ENCODE results near the gene SAA2. TPM values are rescaled to one million over a fixed set of nuclear protein-coding genes. Genes with fewer than 3 reads are reported as not detected.

SAA2 gene
- total RNA-seq: not detected in 2 replicates

GRCh38 chr11:18248561-18248960, at the start of gene SAA2:
SAA2 (minus strand) TSS chr11:18248668; CDS start chr11:18248011, 657 bp downstream.

GRCh38 chr11:18265949-18266348, 17.5 kb upstream of the SAA2 start, which contains the start of gene SAA1:
SAA1 (plus strand) TSS chr11:18266264; CDS start chr11:18266888, 624 bp downstream.

GRCh38 chr11:18236664-18237356, 11.7 kb downstream of the SAA2 start, which contains the start of gene SAA4:
SAA4 (minus strand) TSS chr11:18236802; CDS start chr11:18235926, 876 bp downstream.

Small RNAs within 50 kb of the gene (small RNA-seq; reads per million reads assigned to genes)
- gene RNA5SP333 (ENCODE audit: low replicate concordance) (not detected), gene RNA5SP334 (ENCODE audit: low replicate concordance) (not detected)

Other genes with a start within 250 kb of the SAA2 start
- 14.0 and 23.9 TPM in 2 replicates for gene SERGEF, start 235.6 kb downstream of the SAA2 start, total RNA-seq
- gene TPH1, start 202.4 kb downstream of the SAA2 start, total RNA-seq: under 0.01 and 0.14 TPM in 2 replicates
- gene SAAL1, start 142.6 kb downstream of the SAA2 start, total RNA-seq: 6.6 and 19.3 TPM in 2 replicates
- gene MRGPRX3, start 116.1 kb downstream of the SAA2 start, total RNA-seq: 0.14 TPM in 1 of 2 replicates, not detected in the other
- not detected in 2 replicates for gene MRGPRX4, start 75.8 kb downstream of the SAA2 start, total RNA-seq
- gene SAA4, start 11.9 kb downstream of the SAA2 start, total RNA-seq: not detected in 2 replicates
- not detected in 2 replicates for gene SAA1, start 17.6 kb upstream of the SAA2 start, total RNA-seq
- gene HPS5, start 73.5 kb upstream of the SAA2 start, total RNA-seq: 19.9 and 32.4 TPM in 2 replicates
- gene GTF2H1, start 73.9 kb upstream of the SAA2 start, total RNA-seq: 92.2 and 94.3 TPM in 2 replicates
- 237 and 872 TPM in 2 replicates for gene LDHA, start 145.9 kb upstream of the SAA2 start, total RNA-seq
- gene LDHC, start 163.7 kb upstream of the SAA2 start, total RNA-seq: 0.22 TPM in 1 of 2 replicates, not detected in the other
- gene LDHAL6A, start 207.2 kb upstream of the SAA2 start, total RNA-seq: not detected in 2 replicates

Data from placental pericyte (primary cell).